AG10803 (cell line): ENCODE data around the gene SH2D6.

ENCODE experiments used
- DNase-seq: peaks from one replicate; pipeline ENCODE4 v3.0.0; 2010; ENCODE audit warnings: low read depth
- H3K4me3 ChIP-seq: 2 replicates; pipeline ENCODE4 v1.5.1; 2011; ENCODE audit warnings: mild to moderate bottlenecking, low read length, control low read depth
- TF ChIP-seq, protein P1 (sequence below): conservative IDR thresholded peaks from 2 replicates; pipeline ENCODE4 v1.5.1; 2011; ENCODE audit warnings: mild to moderate bottlenecking, low read length, control low read depth, inconsistent platforms

The SH2D6 gene

DNA sequence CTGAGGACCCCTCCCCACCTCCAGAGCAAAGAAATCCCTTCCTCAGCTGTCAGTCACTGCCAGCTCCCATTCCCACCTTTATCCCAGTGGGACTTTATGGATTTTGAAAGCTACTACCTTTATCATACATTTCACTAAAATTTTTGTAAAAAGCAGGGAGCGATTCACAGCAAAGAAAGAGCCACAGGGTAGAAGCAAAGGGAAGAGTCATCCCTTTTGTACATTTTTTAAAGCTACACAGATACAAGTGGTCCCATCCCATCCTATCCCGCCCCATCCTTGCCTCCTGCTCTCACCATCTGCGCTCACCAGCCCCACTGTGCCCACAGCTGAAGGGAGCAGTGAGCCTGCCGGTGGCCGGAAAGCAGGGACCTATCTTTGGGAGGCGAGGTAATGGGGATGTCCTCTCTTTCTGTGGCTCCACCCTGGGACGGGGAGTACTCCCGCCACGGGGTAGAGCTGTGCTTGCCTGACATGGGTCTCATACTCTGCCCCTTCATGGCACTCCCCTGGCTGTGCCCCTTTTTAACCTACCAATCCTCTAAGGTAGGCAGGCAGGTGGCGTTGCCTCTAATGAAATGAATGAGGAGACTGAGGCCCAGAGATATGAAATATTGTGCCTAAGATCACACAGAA lies 13.2 kb downstream of the SH2D6 start:
- H3K4me3 ChIP-seq: no peak overlapping the region
- TF ChIP-seq, protein P1, sequence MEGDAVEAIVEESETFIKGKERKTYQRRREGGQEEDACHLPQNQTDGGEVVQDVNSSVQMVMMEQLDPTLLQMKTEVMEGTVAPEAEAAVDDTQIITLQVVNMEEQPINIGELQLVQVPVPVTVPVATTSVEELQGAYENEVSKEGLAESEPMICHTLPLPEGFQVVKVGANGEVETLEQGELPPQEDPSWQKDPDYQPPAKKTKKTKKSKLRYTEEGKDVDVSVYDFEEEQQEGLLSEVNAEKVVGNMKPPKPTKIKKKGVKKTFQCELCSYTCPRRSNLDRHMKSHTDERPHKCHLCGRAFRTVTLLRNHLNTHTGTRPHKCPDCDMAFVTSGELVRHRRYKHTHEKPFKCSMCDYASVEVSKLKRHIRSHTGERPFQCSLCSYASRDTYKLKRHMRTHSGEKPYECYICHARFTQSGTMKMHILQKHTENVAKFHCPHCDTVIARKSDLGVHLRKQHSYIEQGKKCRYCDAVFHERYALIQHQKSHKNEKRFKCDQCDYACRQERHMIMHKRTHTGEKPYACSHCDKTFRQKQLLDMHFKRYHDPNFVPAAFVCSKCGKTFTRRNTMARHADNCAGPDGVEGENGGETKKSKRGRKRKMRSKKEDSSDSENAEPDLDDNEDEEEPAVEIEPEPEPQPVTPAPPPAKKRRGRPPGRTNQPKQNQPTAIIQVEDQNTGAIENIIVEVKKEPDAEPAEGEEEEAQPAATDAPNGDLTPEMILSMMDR: no peak
- DNase-seq: no peak

DNA sequence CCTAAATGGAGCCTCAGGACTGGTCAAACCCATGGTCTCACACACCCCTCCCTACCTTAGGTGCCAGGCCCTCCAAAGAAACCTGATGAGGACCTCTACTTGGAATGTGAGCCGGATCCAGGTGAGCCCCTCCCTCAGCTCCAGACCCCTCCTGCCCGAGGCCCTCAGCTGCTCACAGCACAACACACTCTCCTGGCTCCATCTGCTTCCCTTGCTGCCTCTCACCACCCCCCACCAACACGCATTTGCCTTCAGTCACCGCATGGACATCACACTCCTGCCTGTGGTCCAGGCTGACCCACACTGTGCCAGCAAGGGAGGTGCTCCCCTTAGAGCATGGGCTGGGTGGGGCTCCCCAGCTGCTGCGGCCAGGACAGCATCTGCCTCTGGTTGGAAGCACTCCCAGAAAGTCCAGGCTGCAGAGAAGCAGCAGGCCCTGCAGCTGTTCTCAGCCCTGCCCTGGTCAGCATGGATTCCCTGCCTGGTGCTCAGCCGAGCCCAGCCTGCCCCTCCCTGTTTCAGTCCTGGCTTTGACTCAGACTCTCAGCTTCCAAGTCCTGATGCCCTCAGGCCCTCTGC lies 15.1 kb downstream of the SH2D6 start:
- DNase-seq: peak; percentile 98
- no peak overlapping the region for H3K4me3 ChIP-seq
- TF ChIP-seq, protein P1: no peak

DNA sequence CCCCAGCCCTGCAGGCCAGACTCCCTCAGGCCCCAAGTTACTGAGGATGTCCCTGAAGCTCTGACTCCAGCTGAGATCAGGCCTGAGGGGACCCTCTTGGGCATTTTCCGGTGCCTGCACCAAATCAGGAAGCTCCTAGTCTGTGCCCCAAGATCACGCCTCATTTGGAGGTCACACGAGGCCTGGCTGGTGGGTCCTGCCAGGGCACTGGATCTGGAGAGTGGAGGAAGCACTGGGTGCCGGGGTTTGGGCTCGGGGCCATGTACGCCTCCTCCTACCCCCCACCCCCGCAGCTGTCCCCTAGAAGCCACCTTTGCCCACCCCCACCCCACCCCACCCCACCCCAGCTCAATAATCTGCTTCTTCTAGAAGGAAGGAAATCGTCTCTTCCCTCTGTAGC lies 16.2 kb downstream of the SH2D6 start:
- TF ChIP-seq, protein P1: no peak
- DNase-seq: no peak
- H3K4me3 ChIP-seq: no peak overlapping the region

DNA sequence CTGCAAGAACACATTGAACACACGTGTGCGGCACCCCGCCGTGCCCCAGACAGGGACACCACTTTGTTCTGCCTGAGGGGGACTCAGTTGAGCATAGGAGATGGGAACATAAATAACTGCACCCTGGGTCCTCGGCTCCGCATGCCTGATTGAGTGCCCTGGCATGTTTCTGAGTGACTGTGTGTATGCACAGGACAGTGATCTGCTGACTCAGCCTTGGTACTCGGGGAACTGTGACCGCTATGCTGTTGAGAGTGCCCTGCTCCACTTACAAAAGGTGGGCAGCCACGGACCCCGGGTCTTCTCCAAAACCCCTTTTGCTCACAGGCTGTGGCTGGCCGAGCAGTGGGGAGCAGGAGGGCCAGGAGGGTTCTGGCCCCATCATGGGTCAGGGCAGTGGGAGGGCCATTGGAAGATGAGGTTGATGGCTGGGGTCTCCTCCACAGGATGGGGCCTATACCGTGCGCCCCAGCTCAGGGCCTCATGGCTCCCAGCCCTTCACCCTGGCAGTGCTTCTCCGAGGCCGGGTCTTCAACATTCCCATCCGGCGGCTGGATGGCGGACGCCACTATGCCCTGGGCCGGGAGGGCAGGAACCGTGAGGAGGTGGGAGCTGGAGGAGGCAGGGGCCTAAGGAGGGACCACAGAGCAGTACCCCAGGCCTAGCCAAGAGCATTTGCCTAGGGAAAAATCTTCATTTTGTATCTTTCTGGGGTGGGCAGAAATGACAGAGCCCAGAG lies 16.9 kb downstream of the SH2D6 start:
- TF ChIP-seq, protein P1: no peak
- no peak for DNase-seq
- H3K4me3 ChIP-seq: no peak overlapping the region

- DNase-seq: no peak
- H3K4me3 ChIP-seq: no peak overlapping the region
- TF ChIP-seq, protein P1: no peak
These were observed 17.7 kb downstream of the SH2D6 start for GRCh38 chr2:85435981-85436835.

GRCh38 chr2:85436836-85437487 lies 18.4 kb downstream of the SH2D6 start:
- no peak overlapping the region for H3K4me3 ChIP-seq
- TF ChIP-seq, protein P1: no peak
- no peak for DNase-seq
